ENCODE results near the gene ELMO3. TPM values are rescaled to one million over a fixed set of nuclear protein-coding genes. Genes with fewer than 3 reads are reported as not detected.

The ELMO3 gene
- total RNA-seq, 2 donors from 2014 or later = 3.6 to 13.9 TPM

- DNase-seq (ENCODE audit: low spot score) = peak; percentile 89
- Mint-ChIP-seq H3K4me1 (ENCODE audit: low read depth in 2 of 2) (peaks cover 50 to 52% of the 10 kb centered on the region in 2 donors), H3K4me3 (peak overlapping the region; percentile 99), H3K27ac (peak overlapping the region; percentile 95 to 96), H3K36me3 (no peaks in the 10 kb centered on the region), H3K9me3 (no peaks in the 10 kb centered on the region), H3K27me3 (peaks cover 12 to 14% of the 10 kb centered on the region in 2 donors)
- peak; percentile 37 to 68 for ATAC-seq
Observed at GRCh38 chr16:67246081-67246755, 47.3 kb downstream of the ELMO3 start.

- ATAC-seq (peak; percentile 0 to 8), DNase-seq (ENCODE audit: low spot score) (no peak)
- Mint-ChIP-seq H3K9me3 (no peaks in the 10 kb centered on the region), H3K4me1 (ENCODE audit: low read depth in 2 of 2) (peaks cover 45 to 47% of the 10 kb centered on the region in 2 donors), H3K27ac (peak overlapping the region; percentile 95 to 96), H3K27me3 (peaks cover 12 to 14% of the 10 kb centered on the region in 2 donors), H3K4me3 (peak overlapping the region; percentile 99), H3K36me3 (no peaks in the 10 kb centered on the region)
Observed at GRCh38 chr16:67246756-67247191, 47.8 kb downstream of the ELMO3 start.

- H3K27ac Mint-ChIP-seq = peak within 1 kb of the TSS; percentile 95 to 96
- peak; percentile 99 for DNase-seq (ENCODE audit: low spot score)
- H3K9me3 Mint-ChIP-seq = no peaks in the 10 kb centered on the region
- ATAC-seq = peak; percentile 82 to 86
- no peaks in the 10 kb centered on the region for H3K36me3 Mint-ChIP-seq
- H3K27me3 Mint-ChIP-seq = peaks cover 12 to 14% of the 10 kb centered on the region in 2 donors
- H3K4me1 Mint-ChIP-seq (ENCODE audit: low read depth in 2 of 2) = peaks cover 44 to 45% of the 10 kb centered on the region in 2 donors
- peak within 1 kb of the TSS; percentile 99 for H3K4me3 Mint-ChIP-seq
Observed at GRCh38 chr16:67247192-67248072, 48.5 kb downstream of the ELMO3 start, which contains the start of gene FHOD1. FHOD1 (minus strand) TSS chr16:67247481; CDS start chr16:67247410, 71 bp downstream.

GRCh38 chr16:67248073-67248400 is 49.1 kb downstream of the ELMO3 start:
- H3K9me3 Mint-ChIP-seq = no peaks in the 10 kb centered on the region
- H3K27me3 Mint-ChIP-seq = peaks cover 14% of the 10 kb centered on the region in 2 donors
- H3K27ac Mint-ChIP-seq = peak overlapping the region; percentile 95 to 96
- H3K4me3 Mint-ChIP-seq = peak overlapping the region; percentile 99
- H3K36me3 Mint-ChIP-seq = no peaks in the 10 kb centered on the region
- ATAC-seq (no peak), DNase-seq (ENCODE audit: low spot score) (no peak)
- H3K4me1 Mint-ChIP-seq (ENCODE audit: low read depth in 2 of 2) = peaks cover 40 to 41% of the 10 kb centered on the region in 2 donors

DNA sequence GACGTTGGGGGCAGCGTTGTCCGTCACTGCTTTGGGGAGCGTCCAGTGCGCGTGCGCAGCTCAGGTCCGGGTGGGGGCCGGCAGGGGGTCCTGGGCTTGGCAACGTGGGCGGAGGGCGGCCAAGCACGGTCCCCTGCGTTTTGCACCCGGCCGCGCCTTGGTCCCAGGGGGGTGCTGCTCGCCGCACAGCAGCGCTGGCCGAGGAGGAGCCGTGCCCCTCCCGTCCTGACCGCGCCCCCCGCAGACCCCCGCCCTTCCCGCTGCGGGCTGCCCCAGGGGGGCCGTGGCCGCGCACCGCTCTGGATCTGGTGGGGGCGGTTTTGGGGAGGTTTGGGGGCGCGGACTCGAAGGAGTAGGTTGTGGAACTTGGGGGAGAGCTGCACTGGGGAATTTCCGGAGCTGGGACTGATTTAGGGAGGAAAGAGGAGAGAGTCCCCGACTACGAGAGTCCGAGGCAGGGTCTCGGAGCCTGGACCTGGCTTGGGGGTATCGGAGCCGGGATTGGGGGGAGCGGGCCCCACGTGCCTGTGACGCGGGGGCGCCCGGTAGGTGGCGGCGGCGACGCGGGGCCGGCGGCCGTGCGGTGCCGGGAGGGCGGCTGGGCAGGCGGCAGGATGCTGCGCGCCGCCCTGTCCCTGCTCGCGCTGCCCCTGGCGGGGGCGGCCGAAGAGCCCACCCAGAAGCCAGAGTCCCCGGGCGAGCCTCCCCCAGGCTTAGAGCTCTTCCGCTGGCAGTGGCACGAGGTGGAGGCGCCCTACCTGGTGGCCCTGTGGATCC is 49.7 kb downstream of the ELMO3 start, which contains the start of gene SLC9A5:
Gene SLC9A5 (plus strand): TSS at position 579 of the 777 bp plus-strand sequence. CDS start 36 bp downstream, at position 615.
- DNase-seq (ENCODE audit: low spot score) (no peak), ATAC-seq (no peak)
- H3K36me3 Mint-ChIP-seq = no peaks in the 10 kb centered on the region
- H3K4me1 Mint-ChIP-seq (ENCODE audit: low read depth in 2 of 2) = peaks cover 36 to 37% of the 10 kb centered on the region in 2 donors
- H3K9me3 Mint-ChIP-seq = no peaks in the 10 kb centered on the region
- H3K27ac Mint-ChIP-seq = peak within 1 kb of the TSS; percentile 95 to 96
- peaks cover 14% of the 10 kb centered on the region in 2 donors for H3K27me3 Mint-ChIP-seq
- H3K4me3 Mint-ChIP-seq = peak within 1 kb of the TSS; percentile 99

DNA sequence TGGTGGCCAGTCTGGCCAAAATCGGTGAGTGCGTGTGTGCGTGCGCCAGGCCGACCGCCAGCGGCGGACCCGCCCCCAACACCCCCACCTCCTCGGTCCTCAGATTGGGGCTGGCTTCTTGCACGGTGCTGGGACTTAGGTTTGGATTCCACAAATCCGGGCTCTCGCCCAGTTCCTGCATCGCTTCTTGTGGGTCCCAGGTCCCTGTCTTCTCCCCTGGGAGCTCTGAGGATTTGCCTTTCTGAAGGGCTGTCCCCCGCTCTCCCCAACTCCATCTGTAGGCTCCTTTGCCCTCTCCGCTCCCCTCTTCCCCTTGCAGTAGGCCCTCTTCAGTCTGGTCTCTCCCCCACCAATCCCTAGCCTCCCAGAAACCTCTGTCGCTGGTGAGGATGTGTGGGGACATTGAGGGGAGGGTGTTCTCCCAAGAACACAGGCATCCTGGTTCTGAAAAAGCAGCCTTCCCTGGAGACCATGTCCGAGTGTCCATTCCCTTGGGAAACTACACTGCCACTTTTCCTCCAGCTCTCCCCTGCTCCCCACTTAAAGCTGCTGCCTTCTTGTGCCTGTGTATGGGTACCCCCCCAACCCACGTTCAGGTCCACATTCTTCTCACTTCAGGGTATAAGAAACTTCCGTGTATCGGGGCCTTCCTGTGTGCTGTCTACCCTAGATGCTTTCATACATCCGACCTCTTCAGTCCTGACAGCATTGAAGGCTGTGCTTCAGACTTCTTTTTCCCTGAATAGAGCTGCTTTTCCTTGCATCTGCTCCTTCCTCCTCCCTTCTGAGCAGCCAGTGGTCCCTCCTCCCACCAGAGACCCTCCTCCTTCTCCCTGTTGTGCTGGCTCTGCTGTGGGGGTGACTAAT is 50.5 kb downstream of the ELMO3 start:
- ATAC-seq = no peak
- Mint-ChIP-seq H3K27me3 (peaks cover 14% of the 10 kb centered on the region in 2 donors), H3K9me3 (no peaks in the 10 kb centered on the region), H3K27ac (peak overlapping the region; percentile 45 to 96), H3K36me3 (no peaks in the 10 kb centered on the region), H3K4me3 (peak overlapping the region; percentile 99), H3K4me1 (ENCODE audit: low read depth in 2 of 2) (peaks cover 29% of the 10 kb centered on the region in 2 donors)
- no peak for DNase-seq (ENCODE audit: low spot score)

DNA sequence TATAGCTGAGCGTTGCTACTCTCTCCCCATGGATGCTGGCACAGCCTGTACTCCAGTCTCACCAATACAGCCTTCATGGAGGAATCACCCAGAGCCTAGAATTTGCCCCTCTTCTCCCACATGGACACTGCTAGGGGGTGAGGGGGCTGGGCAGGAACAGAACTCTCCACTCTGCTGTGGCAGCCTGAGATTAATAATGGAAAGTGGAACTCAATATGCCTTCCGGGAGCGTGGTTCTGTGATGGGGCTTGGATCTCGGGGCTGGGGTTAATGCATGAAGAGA is 51.1 kb downstream of the ELMO3 start:
- Mint-ChIP-seq H3K9me3 (no peaks in the 10 kb centered on the region), H3K36me3 (no peaks in the 10 kb centered on the region), H3K4me3 (peak overlapping the region; percentile 99), H3K4me1 (ENCODE audit: low read depth in 2 of 2) (peaks cover 23 to 25% of the 10 kb centered on the region in 2 donors), H3K27ac (no peak overlapping the region), H3K27me3 (peaks cover 14% of the 10 kb centered on the region in 2 donors)
- DNase-seq (ENCODE audit: low spot score) (no peak), ATAC-seq (no peak)

GRCh38 chr16:67252609-67253497 is 53.9 kb downstream of the ELMO3 start:
- ATAC-seq = no peak
- peaks cover 14% of the 10 kb centered on the region in 2 donors for H3K27me3 Mint-ChIP-seq
- DNase-seq (ENCODE audit: low spot score) = no peak
- H3K27ac Mint-ChIP-seq = no peak overlapping the region
- H3K4me1 Mint-ChIP-seq (ENCODE audit: low read depth in 2 of 2) = peaks cover 13 to 15% of the 10 kb centered on the region in 2 donors
- H3K36me3 Mint-ChIP-seq = no peaks in the 10 kb centered on the region
- H3K4me3 Mint-ChIP-seq = no peak overlapping the region
- no peaks in the 10 kb centered on the region for H3K9me3 Mint-ChIP-seq

Other genes with a start within 250 kb of the ELMO3 start
- 1 to 10 TPM in 1 of 2 donors, not detected in 1; 1.6 TPM for gene CES3, start 237.9 kb upstream of the ELMO3 start, total RNA-seq
- 1 to 10 TPM; 6.5 to 8.2 TPM for gene CES4A, start 210.5 kb upstream of the ELMO3 start, total RNA-seq
- gene CBFB, start 170.0 kb upstream of the ELMO3 start, total RNA-seq = 100 to 1,000 TPM; 128 to 161 TPM
- gene PHAF1, start 89.2 kb upstream of the ELMO3 start, total RNA-seq = 10 to 100 TPM; 14.3 to 26.7 TPM
- gene B3GNT9, start 48.1 kb upstream of the ELMO3 start, total RNA-seq = 1 to 10 TPM; 3.3 to 3.8 TPM
- 10 to 100 TPM; 38.5 to 51.2 TPM for gene TRADD, start 39.2 kb upstream of the ELMO3 start, total RNA-seq
- 10 to 100 TPM; 15.3 to 16.8 TPM for gene FBXL8, start 39.2 kb upstream of the ELMO3 start, total RNA-seq
- gene HSF4, start 34.4 kb upstream of the ELMO3 start, total RNA-seq = 10 to 100 TPM; 17.2 to 19.4 TPM
- gene NOL3, start 28.6 kb upstream of the ELMO3 start, total RNA-seq = 10 to 100 TPM; 10.5 to 20.1 TPM
- gene MATCAP1, start 15.2 kb upstream of the ELMO3 start, total RNA-seq = 10 to 100 TPM; 33.2 to 33.8 TPM
- under 1 TPM in 1 of 2 donors, not detected in 1; 0.38 TPM for gene EXOC3L1, start 9.0 kb upstream of the ELMO3 start, total RNA-seq
- 100 to 1,000 TPM; 110 to 188 TPM for gene E2F4, start 7.0 kb upstream of the ELMO3 start, total RNA-seq
- 10 to 100 TPM; 55.1 to 56.1 TPM for gene TMEM208, start 28.0 kb downstream of the ELMO3 start, total RNA-seq
- gene FHOD1, start 48.4 kb downstream of the ELMO3 start, total RNA-seq = 100 to 1,000 TPM; 156 to 160 TPM
- gene SLC9A5, start 49.8 kb downstream of the ELMO3 start, total RNA-seq = 1 to 10 TPM; 1.4 to 5.9 TPM
- 1 to 10 TPM; 5.8 to 8.7 TPM for gene PLEKHG4, start 80.4 kb downstream of the ELMO3 start, total RNA-seq
- under 1 TPM in 1 of 2 donors, not detected in 1; 0.67 TPM for gene KCTD19, start 127.6 kb downstream of the ELMO3 start, total RNA-seq
- under 1 TPM in 1 of 2 donors, not detected in 1; 0.61 TPM for gene LRRC36, start 127.7 kb downstream of the ELMO3 start, total RNA-seq
- under 1 TPM in 1 of 2 donors, not detected in 1; 0.31 TPM for gene TPPP3, start 194.4 kb downstream of the ELMO3 start, total RNA-seq
- gene ZDHHC1, start 217.3 kb downstream of the ELMO3 start, total RNA-seq = 1 to 10 TPM; 1.6 to 2.0 TPM
- not detected for gene HSD11B2, start 232.0 kb downstream of the ELMO3 start, total RNA-seq